Cerebellar nuclear complex (tissue), 1 donor: ENCODE measurements around the gene IGLL5.

Experiments used
- DNase-seq, 2 experiments: peaks; one replicate each; lab custom pipeline; 2025; lab: John Stamatoyannopoulos, UW

The IGLL5 gene

DNA sequence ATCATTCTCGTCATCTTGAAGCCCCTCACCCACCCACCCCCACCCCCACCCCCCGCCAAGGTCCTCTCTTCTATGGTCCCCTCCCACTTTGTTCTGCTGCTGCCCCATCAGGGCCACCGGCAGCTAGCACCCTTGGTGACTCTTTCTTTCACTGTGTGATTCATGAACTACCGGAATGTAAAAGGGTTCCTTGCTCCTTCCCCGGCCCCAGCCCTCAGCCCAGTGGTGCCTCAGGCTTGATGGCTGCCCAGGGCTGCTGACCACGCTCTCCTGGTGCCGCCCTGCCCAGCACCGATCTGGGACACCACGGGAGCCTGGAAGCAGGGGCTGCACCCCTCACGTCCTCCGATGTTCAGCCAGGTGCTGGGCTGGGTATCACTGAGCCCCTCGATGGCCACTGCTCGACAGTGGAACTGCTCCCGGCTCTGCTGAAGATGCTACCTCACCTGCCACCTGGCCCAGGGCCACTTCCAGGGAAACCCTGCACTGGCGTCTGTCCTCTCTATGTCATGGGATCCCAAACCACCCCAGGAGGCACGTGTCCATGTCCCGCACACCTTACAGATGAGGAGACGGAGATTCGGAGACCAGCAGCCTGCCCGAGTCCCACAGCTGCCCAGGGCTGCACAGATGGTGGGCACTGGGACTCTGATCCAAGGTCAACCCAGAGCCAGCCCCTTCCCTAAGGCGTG is 39.7 kb downstream of the IGLL5 start:
- no peak for DNase-seq

DNA sequence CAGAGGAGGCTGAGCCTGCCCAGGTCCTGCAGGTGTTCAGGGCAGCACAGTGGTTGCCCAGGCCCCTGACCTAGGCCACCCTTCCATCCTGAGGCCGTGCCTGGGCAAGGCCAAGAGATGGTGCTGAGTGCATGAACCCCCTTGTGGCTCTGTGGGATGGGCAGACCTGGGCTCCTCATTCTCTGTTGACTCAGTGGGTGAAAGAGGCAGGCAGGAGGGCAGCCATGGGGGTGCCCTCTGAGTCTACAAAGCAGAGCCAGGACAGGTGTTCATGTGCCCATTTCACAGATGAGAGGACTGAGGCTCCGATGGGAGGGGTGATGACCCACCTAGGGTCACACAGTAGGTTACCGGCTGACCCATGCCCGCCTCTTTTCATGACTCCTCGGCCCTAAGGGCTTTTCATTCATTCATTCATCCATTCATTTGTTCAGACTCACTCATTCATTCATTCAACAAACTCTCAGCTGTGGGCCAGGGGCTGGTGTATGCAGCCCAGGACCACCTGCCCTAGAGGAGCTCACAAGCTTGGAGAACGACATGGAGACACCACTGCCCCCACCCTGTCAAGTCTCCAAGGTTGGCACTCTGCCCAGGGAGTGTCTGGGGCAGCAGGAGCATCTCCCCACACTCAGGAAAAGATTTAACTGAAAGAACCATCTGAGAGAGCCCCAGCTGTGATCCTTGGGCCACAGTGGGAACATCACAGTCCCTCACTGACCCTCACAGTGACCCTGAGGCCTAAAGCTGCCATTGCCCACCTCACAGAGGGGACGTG is 40.5 kb downstream of the IGLL5 start:
- no peak for DNase-seq

GRCh38 chr22:22928666-22929380 is 41.2 kb downstream of the IGLL5 start:
- DNase-seq, result no peak

DNA sequence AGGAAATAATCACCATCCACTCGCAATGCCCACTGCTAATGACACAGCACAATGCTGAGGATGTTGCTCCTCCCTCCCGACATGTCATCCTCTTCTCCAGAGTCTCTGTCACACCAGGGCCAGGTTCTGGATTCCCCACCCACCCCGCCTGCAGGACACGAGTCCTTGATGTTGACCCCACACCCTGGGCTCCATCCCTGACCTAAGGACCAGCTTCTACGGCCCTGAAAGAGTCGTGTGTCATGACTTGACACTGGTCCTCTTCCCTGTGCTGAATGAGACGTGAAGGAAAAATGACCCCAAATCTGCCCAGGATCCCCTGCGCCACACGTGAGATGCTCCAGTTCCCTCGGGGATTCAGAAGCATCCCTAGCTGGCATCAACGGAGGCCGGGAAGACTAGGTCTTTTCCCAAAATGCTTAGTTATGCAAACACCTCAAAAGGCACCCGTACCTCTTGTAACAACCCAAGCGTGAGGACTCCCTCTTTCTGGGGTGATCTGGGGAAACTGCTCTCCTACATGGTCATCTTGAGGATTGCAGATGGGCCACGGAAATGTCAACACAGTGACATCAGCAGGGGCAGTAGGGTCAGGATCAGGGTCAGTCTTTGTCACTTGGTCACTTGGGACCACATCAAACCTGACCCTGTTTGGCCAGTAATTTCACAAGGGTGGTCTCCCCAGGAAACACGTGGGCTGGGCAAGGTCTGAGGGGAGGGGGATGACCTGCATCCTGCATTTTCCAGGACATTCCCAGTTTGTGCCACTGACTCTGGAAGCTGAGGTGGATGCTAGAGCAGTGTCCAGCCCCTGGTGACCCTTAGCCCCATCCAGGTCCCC is 42.0 kb downstream of the IGLL5 start:
- no peak for DNase-seq

DNA sequence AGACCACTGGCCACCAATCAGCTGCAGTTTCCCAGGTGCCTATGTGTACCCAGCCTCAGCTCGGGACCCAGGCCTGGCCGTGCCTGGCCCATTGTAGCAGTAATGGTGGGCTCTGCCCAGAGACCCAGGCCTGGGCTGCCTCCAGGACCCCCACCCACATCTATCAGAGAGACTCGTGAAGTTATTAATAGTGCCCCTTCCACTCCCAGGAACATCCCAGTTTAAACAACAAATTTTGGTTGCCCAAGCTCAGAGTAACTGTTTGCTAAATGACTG is 42.5 kb downstream of the IGLL5 start:
- no peak for DNase-seq

- DNase-seq, result no peak
These were observed 43.2 kb downstream of the IGLL5 start for GRCh38 chr22:22930571-22931556.

GRCh38 chr22:22931557-22932270 is 44.1 kb downstream of the IGLL5 start:
- no peak for DNase-seq

GRCh38 chr22:22932512-22932941 is 44.9 kb downstream of the IGLL5 start:
- no peak for DNase-seq

- DNase-seq, result no peak
These were observed 45.6 kb downstream of the IGLL5 start for GRCh38 chr22:22933100-22933806.

DNA sequence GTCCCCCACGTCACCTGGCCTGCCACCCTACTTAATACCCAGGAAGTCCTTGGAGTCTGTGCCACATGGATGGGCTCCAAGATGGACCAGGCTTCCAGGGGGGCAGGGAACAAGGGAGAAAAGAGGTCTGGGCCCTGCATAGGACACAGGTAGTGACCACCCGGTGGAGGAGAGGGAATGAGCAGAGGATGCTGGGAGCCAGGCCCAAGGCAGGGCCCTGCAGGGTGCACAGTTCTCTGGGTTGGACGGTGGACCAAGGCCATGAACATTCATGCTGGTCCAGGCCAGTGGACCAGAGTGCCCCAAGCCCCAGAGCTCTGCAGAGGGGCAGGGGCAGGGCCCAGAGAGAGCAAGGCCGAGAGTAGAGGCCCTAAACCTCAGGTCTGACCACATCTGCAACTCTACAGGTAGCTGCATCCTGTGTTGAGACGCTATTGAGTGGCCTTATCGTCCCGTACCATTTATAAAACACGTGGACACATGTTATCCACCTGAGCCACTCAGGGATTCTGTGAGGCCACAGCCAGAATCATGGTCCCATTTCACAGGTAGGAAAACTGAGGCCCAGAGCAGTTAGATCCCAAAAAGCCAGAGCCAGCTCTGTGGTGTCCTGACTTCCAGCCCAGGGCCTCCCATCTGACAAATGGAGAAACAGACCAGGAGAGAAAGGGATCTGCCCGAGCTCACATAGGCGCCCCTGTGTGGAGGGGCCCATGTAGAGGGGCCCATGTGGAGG is 46.4 kb downstream of the IGLL5 start:
- DNase-seq, result no peak

DNA sequence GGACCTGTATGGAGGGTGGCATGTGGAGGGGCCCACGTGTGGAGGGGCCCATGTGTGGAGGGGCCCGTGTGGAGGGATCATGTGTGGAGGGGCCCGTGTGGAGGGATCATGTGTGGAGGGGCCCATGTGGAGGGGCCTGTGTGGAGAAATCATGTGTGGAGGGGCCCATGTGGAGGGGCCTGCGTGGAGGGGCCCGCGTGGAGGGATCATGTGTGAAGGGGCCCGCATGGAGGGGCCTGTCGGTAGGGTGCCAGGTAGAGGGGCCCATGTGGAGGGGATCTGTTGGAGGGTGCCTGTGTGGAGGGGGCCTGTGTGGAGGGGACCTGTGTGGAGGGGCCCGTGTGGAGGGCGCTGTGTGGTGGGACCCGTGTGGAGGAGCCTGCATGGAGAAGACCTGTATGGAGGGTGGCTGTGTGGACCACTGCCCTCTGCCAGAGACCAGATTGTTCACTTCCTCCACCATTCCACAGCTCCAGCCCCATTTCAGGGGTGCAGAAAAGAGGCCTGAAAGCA is 47.0 kb downstream of the IGLL5 start:
- no peak for DNase-seq

- no peak for DNase-seq
These were observed 47.5 kb downstream of the IGLL5 start for GRCh38 chr22:22935056-22935545.

DNA sequence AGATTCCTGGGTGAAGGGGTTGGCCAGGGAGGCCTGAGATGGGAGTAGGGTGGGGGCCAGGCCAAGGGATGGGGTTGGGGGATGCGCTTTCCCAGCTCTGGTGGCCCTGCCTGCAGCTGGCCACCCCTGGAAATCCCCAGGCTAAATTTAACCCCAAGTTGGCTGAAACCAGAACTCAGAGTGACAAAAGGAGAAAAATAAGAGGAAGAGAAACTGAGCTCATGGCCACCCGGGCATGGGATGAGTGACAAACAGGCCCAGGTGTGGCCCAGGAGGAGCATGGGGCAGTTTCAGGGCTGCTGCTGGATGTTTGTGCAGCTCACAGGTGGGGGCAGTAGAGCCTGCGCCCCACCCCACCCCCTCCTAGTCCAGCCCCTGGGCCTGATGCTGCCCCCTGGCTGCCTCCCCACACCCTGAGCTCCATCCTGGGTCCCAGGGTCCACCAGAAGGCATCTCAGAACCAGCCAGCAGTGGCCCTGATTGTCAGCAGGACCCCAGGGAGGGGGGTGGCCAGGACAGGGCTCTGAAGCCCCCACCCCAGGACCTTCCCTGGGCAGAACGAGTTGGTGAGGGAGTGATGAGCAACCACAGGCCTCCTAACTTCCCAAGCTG is 48.0 kb downstream of the IGLL5 start:
- no peak for DNase-seq

DNA sequence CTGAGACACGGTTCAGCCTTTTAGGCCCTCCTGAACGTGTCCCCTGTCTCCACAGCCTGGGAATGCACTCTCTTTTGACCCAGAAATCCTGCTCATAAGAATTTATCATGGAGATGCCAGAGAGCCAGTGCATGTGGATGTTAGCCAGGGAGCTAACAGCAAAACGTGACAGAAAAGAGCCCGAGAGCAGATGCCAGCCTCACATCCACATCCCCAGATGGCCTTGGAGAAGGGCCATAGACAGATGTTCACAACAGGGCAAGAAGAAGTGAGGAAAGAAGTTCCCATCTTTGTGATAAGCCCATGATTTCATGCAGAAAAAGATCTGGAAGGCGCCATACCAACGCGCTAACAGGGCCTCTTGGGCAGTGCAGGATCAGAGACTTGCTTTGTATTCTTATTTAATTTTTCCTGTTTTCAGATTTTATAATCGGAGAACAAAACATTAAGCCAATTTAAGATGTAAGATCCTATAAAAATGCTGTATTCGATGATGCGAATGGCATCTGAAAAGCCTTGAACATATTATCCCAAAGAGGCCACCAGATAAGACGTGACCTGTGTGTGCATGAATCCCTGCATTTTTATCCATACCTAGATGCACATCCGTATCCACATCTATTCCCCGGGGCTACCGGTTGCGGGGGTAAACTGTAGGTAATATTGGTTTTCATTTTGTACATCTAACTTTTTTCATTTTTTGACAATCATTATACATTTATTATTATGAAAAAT is 48.7 kb downstream of the IGLL5 start:
- no peak for DNase-seq

DNA sequence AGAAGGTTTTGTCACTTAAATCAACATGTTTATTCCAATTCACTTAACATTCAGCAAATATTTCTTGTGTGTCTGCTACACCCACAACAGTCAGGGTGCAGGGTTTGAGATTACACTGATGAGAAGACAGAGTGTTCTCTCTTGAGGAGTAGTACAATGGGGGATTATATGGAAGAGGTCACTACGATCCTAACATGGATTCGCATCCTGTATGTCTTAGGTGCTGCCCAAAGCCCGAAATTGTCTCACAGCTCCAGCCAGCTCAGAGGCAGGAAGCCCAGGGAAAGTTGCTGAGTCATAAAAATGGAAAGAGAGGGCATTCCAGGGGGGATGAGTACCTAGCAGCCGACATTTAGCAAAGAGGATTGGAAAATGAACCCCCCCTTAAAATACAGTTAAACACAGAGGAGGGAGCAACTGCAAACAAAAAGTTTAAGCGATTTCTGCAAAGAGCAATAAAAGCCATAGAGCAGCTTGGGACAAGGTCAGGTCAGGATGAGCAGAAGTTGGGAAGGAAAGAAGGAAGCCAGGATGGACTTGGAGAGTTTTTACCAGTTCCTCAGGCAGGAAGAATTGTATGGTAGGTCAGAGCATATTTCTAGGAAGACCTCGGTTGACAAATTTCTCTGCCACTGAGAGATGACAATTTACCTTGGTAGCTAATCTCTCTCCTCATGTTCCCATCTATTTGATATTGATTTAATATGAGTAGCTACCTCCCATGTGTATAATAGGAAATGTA is 49.5 kb downstream of the IGLL5 start:
- no peak for DNase-seq

- no peak for DNase-seq
These were observed 50.4 kb downstream of the IGLL5 start for GRCh38 chr22:22937894-22938480.
